HepG2 (cell line): Measurements from ENCODE around the gene TSEN34. TPM values are rescaled to one million over a fixed set of nuclear protein-coding genes. Genes with fewer than 3 reads are reported as not detected.

ENCODE experiments used
- ATRX ChIP-seq: sonication (generic); formaldehyde crosslinking; IDR thresholded peaks from 2 replicates; pipeline ENCODE4 v1.4.0; 2020; ENCODE audit warnings: missing genetic modification reagents, borderline replicate concordance
- CSRNP2 ChIP-seq: sonication (generic); formaldehyde crosslinking; conservative IDR thresholded peaks from 2 replicates; pipeline ENCODE4 v1.8.0; 2022; ENCODE audit warnings: low read depth, missing genetic modification reagents
- FOSL1 ChIP-seq: sonication (generic); formaldehyde crosslinking; IDR thresholded peaks from 2 replicates; pipeline ENCODE4 v1.9.0; 2021; ENCODE audit warnings: missing genetic modification reagents, borderline replicate concordance
- FOXK1 ChIP-seq: sonication (generic); formaldehyde crosslinking; IDR thresholded peaks from 2 replicates; pipeline ENCODE4 v1.4.0; 2020; ENCODE audit warnings: low read depth, missing genetic modification reagents, borderline replicate concordance
- HNRNPK ChIP-seq: fragments of 200-400 bp; formaldehyde crosslinking; IDR thresholded peaks from 2 replicates; pipeline ENCODE4 v1.6.1; 2018; ENCODE audit warnings: low read length, low read depth, moderate library complexity, mild to moderate bottlenecking; ENCODE audit not compliant: poor library complexity, severe bottlenecking
- IRX3 ChIP-seq: sonication (generic); formaldehyde crosslinking; IDR thresholded peaks from 2 replicates; pipeline ENCODE4 v1.8.1; 2023; ENCODE audit warnings: mild to moderate bottlenecking, low read depth, missing genetic modification reagents, borderline replicate concordance
- MYC ChIP-seq: sonication (generic); formaldehyde crosslinking; IDR thresholded peaks from 2 replicates; pipeline ENCODE4 v1.9.0; 2021; ENCODE audit warnings: missing genetic modification reagents, borderline replicate concordance
- NFE2 ChIP-seq: sonication (generic); formaldehyde crosslinking; IDR thresholded peaks from 2 replicates; pipeline ENCODE4 v1.4.0; 2020; ENCODE audit warnings: missing genetic modification reagents
- NR2C2 ChIP-seq: sonication (generic); formaldehyde crosslinking; IDR thresholded peaks from 2 replicates; pipeline ENCODE4 v1.4.0; 2020; ENCODE audit warnings: missing genetic modification reagents, mild to moderate bottlenecking, moderate library complexity, borderline replicate concordance
- POGZ ChIP-seq: sonication (generic); formaldehyde crosslinking; IDR thresholded peaks from 2 replicates; pipeline ENCODE4 v1.4.0; 2020; ENCODE audit warnings: mild to moderate bottlenecking, missing genetic modification reagents
- PRDM15 ChIP-seq: sonication (generic); formaldehyde crosslinking; IDR thresholded peaks from 2 replicates; pipeline ENCODE4 v1.4.0; 2020; ENCODE audit warnings: missing genetic modification reagents
- RARA ChIP-seq: IDR thresholded peaks from 2 replicates; pipeline ENCODE4 v1.6.1; 2016; ENCODE audit warnings: missing genetic modification reagents, missing compliant biosample characterization
- RFXAP ChIP-seq: sonication (generic); formaldehyde crosslinking; IDR thresholded peaks from 2 replicates; pipeline ENCODE4 v1.4.0; 2020; ENCODE audit warnings: missing genetic modification reagents, borderline replicate concordance
- SIN3A ChIP-seq: IDR thresholded peaks from 2 replicates; pipeline ENCODE4 v1.6.1; 2011; ENCODE audit warnings: low read depth, mild to moderate bottlenecking, control low read depth, low read length, borderline replicate concordance
- SMARCC2 ChIP-seq: fragments of 450-650 bp; IDR thresholded peaks from 2 replicates; pipeline ENCODE4 v1.6.1; 2017; ENCODE audit warnings: antibody characterized with exemption, mild to moderate bottlenecking
- TBX3 ChIP-seq: fragments of 450-650 bp; IDR thresholded peaks from 2 replicates; pipeline ENCODE4 v1.6.1; 2017; ENCODE audit warnings: antibody characterized with exemption, mild to moderate bottlenecking, inconsistent platforms, borderline replicate concordance
- TMF1 ChIP-seq: sonication (generic); formaldehyde crosslinking; IDR thresholded peaks from 2 replicates; pipeline ENCODE4 v1.8.1; 2022; ENCODE audit warnings: low read depth, missing genetic modification reagents
- XRCC5 ChIP-seq: fragments of 200-400 bp; formaldehyde crosslinking; optimal IDR thresholded peaks from 2 replicates; pipeline ENCODE3; 2017; ENCODE audit warnings: mild to moderate bottlenecking, low read length
- YEATS2 ChIP-seq: sonication (generic); formaldehyde crosslinking; IDR thresholded peaks from 2 replicates; pipeline ENCODE4 v1.4.0; 2020; ENCODE audit warnings: missing genetic modification reagents, borderline replicate concordance
- ZBTB38 ChIP-seq: sonication (generic); formaldehyde crosslinking; IDR thresholded peaks from 2 replicates; pipeline ENCODE4 v1.5.1; 2020; ENCODE audit warnings: mild to moderate bottlenecking, missing genetic modification reagents
- ZFP41 ChIP-seq: sonication (generic); formaldehyde crosslinking; IDR thresholded peaks from 2 replicates; pipeline ENCODE4 v1.4.0; 2020; ENCODE audit warnings: mild to moderate bottlenecking, missing genetic modification reagents, borderline replicate concordance
- ZFP82 ChIP-seq: sonication (generic); formaldehyde crosslinking; IDR thresholded peaks from 2 replicates; pipeline ENCODE4 v1.5.1; 2020; ENCODE audit warnings: mild to moderate bottlenecking, missing genetic modification reagents, borderline replicate concordance
- ZNF124 ChIP-seq: sonication (generic); formaldehyde crosslinking; IDR thresholded peaks from 2 replicates; pipeline ENCODE4 v1.4.0; 2020; ENCODE audit warnings: missing genetic modification reagents
- ZNF180 ChIP-seq: sonication (generic); formaldehyde crosslinking; IDR thresholded peaks from 2 replicates; pipeline ENCODE4 v1.4.0; 2020; ENCODE audit warnings: low read depth, missing genetic modification reagents, borderline replicate concordance
- ZNF264 ChIP-seq: sonication (generic); formaldehyde crosslinking; IDR thresholded peaks from 2 replicates; pipeline ENCODE4 v1.4.0; 2020; ENCODE audit warnings: missing genetic modification reagents
- ZNF282 ChIP-seq: fragments of 450-650 bp; IDR thresholded peaks from 2 replicates; pipeline ENCODE4 v1.6.1; 2018; ENCODE audit not compliant: partially characterized antibody
- ZNF564 ChIP-seq: sonication (generic); formaldehyde crosslinking; IDR thresholded peaks from 2 replicates; pipeline ENCODE4 v1.8.1; 2023; ENCODE audit warnings: mild to moderate bottlenecking, missing genetic modification reagents
- polyA plus RNA-seq, 8 experiments: library from polyadenylated mRNA; depleted of rRNA in 3 of 8; stranded (reverse) in 7 of 8; unstranded in 1 of 8; fragments of >200 nt; fragmentation: Illumina TruSeq in 4 of 8; extraction: Trizol in 4 of 8; gene quantifications; 2 replicates each; pipeline versions ENCODE4 v1.2.1 to v1.2.3, GENCODE V29; 2011 to 2016; ENCODE audit warnings: low read depth in 4 of 8, missing spikeins in 1 of 8, mixed read lengths in 1 of 8; ENCODE audit not compliant: insufficient read depth in 1 of 8
- total RNA-seq, 5 experiments: library from RNA; depleted of rRNA; stranded (reverse); fragments of >200 nt; fragmentation: Illumina TruSeq; extraction: Trizol; gene quantifications; 2 replicates each; pipeline ENCODE4 v1.2.3, GENCODE V29; 2016; ENCODE audit warnings: low read depth in 1 of 5

TSEN34 gene
- total and polyA plus RNA-seq, 2 of the 13 experiments (the other 11 are each of a cell fraction or from before 2014, with no cell fraction given) = 55.1 to 65.4 TPM

- TF ChIP-seq ZNF264 (CRISPR knock-in tag) = 0 out of 2 replicates have a peak, but pooled peaks have one; percentile 20
- no peak for TF ChIP-seq SIN3A
- no peak for TF ChIP-seq SMARCC2
- TF ChIP-seq ZNF282 = no peak
- TF ChIP-seq NR2C2 (CRISPR knock-in tag) = peak; percentile 43; the same call in 1 of the 2 replicates
- TF ChIP-seq ATRX (CRISPR knock-in tag) = no peak
- TF ChIP-seq RARA = 0 out of 2 replicates have a peak, but pooled peaks have one; percentile 11
- TF ChIP-seq XRCC5 = peak; percentile 77
- peak; percentile 96 for TF ChIP-seq PRDM15
- TF ChIP-seq ZFP82 (CRISPR knock-in tag) = no peak
- no peak for TF ChIP-seq POGZ (CRISPR knock-in tag)
- TF ChIP-seq MYC = peak; percentile 50
- TF ChIP-seq ZNF124 (CRISPR knock-in tag) = 0 out of 2 replicates have a peak, but pooled peaks have one; percentile 11
- no peak for TF ChIP-seq NFE2
- TF ChIP-seq FOXK1 (CRISPR knock-in tag) = no peak
- TF ChIP-seq CSRNP2 (CRISPR knock-in tag) = no peak
- TF ChIP-seq IRX3 (CRISPR knock-in tag) = no peak
- no peak for TF ChIP-seq ZFP41
- TF ChIP-seq RFXAP (CRISPR knock-in tag) = peak; percentile 66; the same call in 1 of the 2 replicates
- peak; percentile 30; the same call in 1 of the 2 replicates for TF ChIP-seq ZNF180 (CRISPR knock-in tag)
- TF ChIP-seq HNRNPK = peak; percentile 60
- TF ChIP-seq YEATS2 = peak; percentile 36; the same call in 1 of the 2 replicates
- TF ChIP-seq TMF1 (CRISPR knock-in tag) = 0 out of 2 replicates have a peak, but pooled peaks have one; percentile 19
- TF ChIP-seq ZNF564 (CRISPR knock-in tag) = no peak
- peak; percentile 46; the same call in 1 of the 2 replicates for TF ChIP-seq ZBTB38 (CRISPR knock-in tag)
- no peak for TF ChIP-seq TBX3
- TF ChIP-seq FOSL1 (CRISPR knock-in tag) = no peak
These were observed 1.9 kb upstream of the TSEN34 start, which contains the start of gene MBOAT7 (continued) for GRCh38 chr19:54189145-54189734.
